Stomach (tissue), 4 donors: ENCODE results near the gene RIMBP2.

Experiments used
- POLR2AphosphoS5 ChIP-seq, 3 donors: sonication (generic); formaldehyde crosslinking; IDR thresholded peaks; one replicate each; pipeline ENCODE4 v1.6.1; 2016; ENCODE audit warnings: antibody characterized with exemption in 3 of 3
- TF ChIP-seq, protein P1 (sequence below), 7 experiments: fragments of 450-650 bp in 4 of 7; fragments of 200-600 bp in 3 of 7; sonication (generic) in 3 of 7; IDR thresholded peaks; one replicate each; pipeline ENCODE4 v1.5.1; 2016 to 2019; ENCODE audit warnings: antibody characterized with exemption in 7 of 7, control low read depth in 2 of 7, mild to moderate bottlenecking in 1 of 7

DNA sequence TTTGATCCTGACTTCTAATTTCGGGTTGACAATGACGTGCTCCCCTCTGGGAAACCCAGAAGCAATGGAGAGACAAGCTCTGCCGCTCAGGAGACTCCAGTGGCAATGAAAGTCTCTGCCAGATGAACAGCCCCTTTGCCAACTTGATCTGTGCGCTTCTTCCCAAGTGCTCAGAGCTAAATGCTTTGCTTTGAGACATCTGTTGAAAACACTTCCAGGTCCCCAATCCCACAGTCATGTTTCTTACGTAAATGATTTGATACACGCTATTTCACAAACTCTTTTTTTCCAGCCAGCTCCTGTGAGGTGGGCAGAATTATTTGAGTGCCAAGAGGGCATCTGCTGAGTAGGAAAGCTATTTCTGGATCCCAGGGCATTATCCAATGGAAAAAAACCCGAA lies 147.6 kb downstream of the RIMBP2 start:
- TF ChIP-seq, protein P1, sequence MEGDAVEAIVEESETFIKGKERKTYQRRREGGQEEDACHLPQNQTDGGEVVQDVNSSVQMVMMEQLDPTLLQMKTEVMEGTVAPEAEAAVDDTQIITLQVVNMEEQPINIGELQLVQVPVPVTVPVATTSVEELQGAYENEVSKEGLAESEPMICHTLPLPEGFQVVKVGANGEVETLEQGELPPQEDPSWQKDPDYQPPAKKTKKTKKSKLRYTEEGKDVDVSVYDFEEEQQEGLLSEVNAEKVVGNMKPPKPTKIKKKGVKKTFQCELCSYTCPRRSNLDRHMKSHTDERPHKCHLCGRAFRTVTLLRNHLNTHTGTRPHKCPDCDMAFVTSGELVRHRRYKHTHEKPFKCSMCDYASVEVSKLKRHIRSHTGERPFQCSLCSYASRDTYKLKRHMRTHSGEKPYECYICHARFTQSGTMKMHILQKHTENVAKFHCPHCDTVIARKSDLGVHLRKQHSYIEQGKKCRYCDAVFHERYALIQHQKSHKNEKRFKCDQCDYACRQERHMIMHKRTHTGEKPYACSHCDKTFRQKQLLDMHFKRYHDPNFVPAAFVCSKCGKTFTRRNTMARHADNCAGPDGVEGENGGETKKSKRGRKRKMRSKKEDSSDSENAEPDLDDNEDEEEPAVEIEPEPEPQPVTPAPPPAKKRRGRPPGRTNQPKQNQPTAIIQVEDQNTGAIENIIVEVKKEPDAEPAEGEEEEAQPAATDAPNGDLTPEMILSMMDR (IDR thresholded peaks at IDR 0.05) = no peak
- no peak for TF ChIP-seq POLR2AphosphoS5 (IDR thresholded peaks at IDR 0.05)
